ENCODE measurements around the gene DYNLT4. TPM values are rescaled to one million over a fixed set of nuclear protein-coding genes. Genes with fewer than 3 reads are reported as not detected.
A peak's percentile ranks its signal among the peaks of the same experiment; 100 is the strongest.

The DYNLT4 gene
- total RNA-seq, 1 experiment from 2014 or later, result 0.66 TPM

GRCh38 chr1:44780583-44781121, 26.5 kb downstream of the DYNLT4 start:
- peak overlapping the region; percentile 71 for H3K27ac Mint-ChIP-seq (ENCODE audit: unreplicated experiment)
- peaks cover 80% of the 10 kb centered on the region for H3K36me3 Mint-ChIP-seq (ENCODE audit: insufficient read depth, unreplicated experiment)
- H3K27me3 Mint-ChIP-seq (ENCODE audit: unreplicated experiment), result no peaks in the 10 kb centered on the region
- no peak for TF ChIP-seq CTCF (IDR thresholded peaks at IDR 0.05; ENCODE audit: unreplicated experiment)
- intact Hi-C loops (cut with micrococcal nuclease; ENCODE audit: unreplicated experiment), result no loop called here
- H3K4me1 Mint-ChIP-seq (ENCODE audit: low read depth, unreplicated experiment), result peaks cover 19% of the 10 kb centered on the region
- BruUV-seq (replicated peaks), result no TSS peak
- no peaks in the 10 kb centered on the region for H3K9me3 Mint-ChIP-seq (ENCODE audit: low read depth, unreplicated experiment)
- no peak overlapping the region for H3K4me3 Mint-ChIP-seq (ENCODE audit: low read depth, unreplicated experiment)
- CTCF ChIA-PET, result interaction anchor here (0.6 to 0.9 kb wide), 3 partner anchors 16 to 238 kb away, joined by 3 read pairs; no protein-coding TSS in a partner anchor
- no peak for DNase-seq

- no peaks in the 10 kb centered on the region for H3K9me3 Mint-ChIP-seq (ENCODE audit: low read depth, unreplicated experiment)
- BruUV-seq (replicated peaks), result no TSS peak
- H3K27ac Mint-ChIP-seq (ENCODE audit: unreplicated experiment), result no peak overlapping the region
- CTCF ChIA-PET, result no interaction called here
- H3K36me3 Mint-ChIP-seq (ENCODE audit: insufficient read depth, unreplicated experiment), result peaks cover 89% of the 10 kb centered on the region
- no peak for TF ChIP-seq CTCF (IDR thresholded peaks at IDR 0.05; ENCODE audit: unreplicated experiment)
- DNase-seq, result no peak
- H3K4me1 Mint-ChIP-seq (ENCODE audit: low read depth, unreplicated experiment), result peaks cover 19% of the 10 kb centered on the region
- no peaks in the 10 kb centered on the region for H3K27me3 Mint-ChIP-seq (ENCODE audit: unreplicated experiment)
- no peak overlapping the region for H3K4me3 Mint-ChIP-seq (ENCODE audit: low read depth, unreplicated experiment)
- intact Hi-C loops (cut with micrococcal nuclease; ENCODE audit: unreplicated experiment), result no loop called here
These were observed 28.2 kb downstream of the DYNLT4 start for GRCh38 chr1:44778705-44779576.

GRCh38 chr1:44777969-44778635, 29.0 kb downstream of the DYNLT4 start:
- no peaks in the 10 kb centered on the region for H3K9me3 Mint-ChIP-seq (ENCODE audit: low read depth, unreplicated experiment)
- TF ChIP-seq CTCF (IDR thresholded peaks at IDR 0.05; ENCODE audit: unreplicated experiment), result no peak
- H3K36me3 Mint-ChIP-seq (ENCODE audit: insufficient read depth, unreplicated experiment), result peaks cover 82% of the 10 kb centered on the region
- BruUV-seq (replicated peaks), result no TSS peak
- intact Hi-C loops (cut with micrococcal nuclease; ENCODE audit: unreplicated experiment), result no loop called here
- CTCF ChIA-PET, result no interaction called here
- peak overlapping the region; percentile 76 for H3K27ac Mint-ChIP-seq (ENCODE audit: unreplicated experiment)
- H3K4me1 Mint-ChIP-seq (ENCODE audit: low read depth, unreplicated experiment), result peaks cover 19% of the 10 kb centered on the region
- peak overlapping the region; percentile 97 for H3K4me3 Mint-ChIP-seq (ENCODE audit: low read depth, unreplicated experiment)
- H3K27me3 Mint-ChIP-seq (ENCODE audit: unreplicated experiment), result no peaks in the 10 kb centered on the region
- no peak for DNase-seq

GRCh38 chr1:44777547-44777946, 29.6 kb downstream of the DYNLT4 start:
- intact Hi-C loops (cut with micrococcal nuclease; ENCODE audit: unreplicated experiment), result no loop called here
- H3K36me3 Mint-ChIP-seq (ENCODE audit: insufficient read depth, unreplicated experiment), result peaks cover 77% of the 10 kb centered on the region
- peaks cover 19% of the 10 kb centered on the region for H3K4me1 Mint-ChIP-seq (ENCODE audit: low read depth, unreplicated experiment)
- DNase-seq, result no peak
- CTCF ChIA-PET, result no interaction called here
- H3K27me3 Mint-ChIP-seq (ENCODE audit: unreplicated experiment), result no peaks in the 10 kb centered on the region
- H3K4me3 Mint-ChIP-seq (ENCODE audit: low read depth, unreplicated experiment), result peak overlapping the region; percentile 97
- BruUV-seq (replicated peaks), result no TSS peak
- H3K27ac Mint-ChIP-seq (ENCODE audit: unreplicated experiment), result peak overlapping the region; percentile 76
- H3K9me3 Mint-ChIP-seq (ENCODE audit: low read depth, unreplicated experiment), result no peaks in the 10 kb centered on the region
- TF ChIP-seq CTCF (IDR thresholded peaks at IDR 0.05; ENCODE audit: unreplicated experiment), result no peak
